HepG2 (cell line): Measurements from ENCODE around the gene OSER1. TPM values are rescaled to one million over a fixed set of nuclear protein-coding genes. Genes with fewer than 3 reads are reported as not detected.

Source experiments
- HMGXB3 ChIP-seq: sonication (generic); formaldehyde crosslinking; IDR thresholded peaks from 2 replicates; pipeline ENCODE4 v1.4.0; 2020; ENCODE audit warnings: missing genetic modification reagents, borderline replicate concordance
- HNRNPL ChIP-seq: fragments of 200-400 bp; formaldehyde crosslinking; IDR thresholded peaks from 2 replicates; pipeline ENCODE4 v1.6.1; 2017; ENCODE audit warnings: mild to moderate bottlenecking, low read depth, low read length
- HOXA7 ChIP-seq: sonication (generic); formaldehyde crosslinking; IDR thresholded peaks from 2 replicates; pipeline ENCODE4 v1.8.1; 2022; ENCODE audit warnings: mild to moderate bottlenecking, missing genetic modification reagents, moderate library complexity
- SOX13 ChIP-seq, 3 experiments: fragments of 450-650 bp in 1 of 3; sonication (generic) in 1 of 3; formaldehyde crosslinking in 1 of 3; IDR thresholded peaks in 2 of 3; conservative IDR thresholded peaks in 1 of 3; 2 replicates each; pipeline versions ENCODE4 v1.5.0 to v1.6.1; 2016 to 2020; ENCODE audit warnings: antibody characterized with exemption in 1 of 3, mild to moderate bottlenecking in 1 of 3, missing compliant biosample characterization in 1 of 3, missing genetic modification reagents in 1 of 3, moderate library complexity in 1 of 3
- SPEN ChIP-seq: sonication (generic); formaldehyde crosslinking; IDR thresholded peaks from 2 replicates; pipeline ENCODE4 v1.5.1; 2020; ENCODE audit warnings: low read depth, mild to moderate bottlenecking, missing genetic modification reagents
- ZNF235 ChIP-seq: sonication (generic); formaldehyde crosslinking; IDR thresholded peaks from 2 replicates; pipeline ENCODE4 v1.8.1; 2023; ENCODE audit warnings: mild to moderate bottlenecking, missing genetic modification reagents, borderline replicate concordance
- ZNF362 ChIP-seq: sonication (generic); formaldehyde crosslinking; IDR thresholded peaks from 2 replicates; pipeline ENCODE4 v1.4.0; 2020; ENCODE audit warnings: missing genetic modification reagents, mild to moderate bottlenecking, borderline replicate concordance
- ZNF572 ChIP-seq: sonication (generic); formaldehyde crosslinking; IDR thresholded peaks from 2 replicates; pipeline ENCODE4 v1.5.1; 2020; ENCODE audit warnings: mild to moderate bottlenecking, missing genetic modification reagents
- polyA plus RNA-seq, 8 experiments: library from polyadenylated mRNA; depleted of rRNA in 3 of 8; stranded (reverse) in 7 of 8; unstranded in 1 of 8; fragments of >200 nt; fragmentation: Illumina TruSeq in 4 of 8; extraction: Trizol in 4 of 8; gene quantifications; 2 replicates each; pipeline versions ENCODE4 v1.2.1 to v1.2.3, GENCODE V29; 2011 to 2016; ENCODE audit warnings: low read depth in 4 of 8, missing spikeins in 1 of 8, mixed read lengths in 1 of 8; ENCODE audit not compliant: insufficient read depth in 1 of 8
- total RNA-seq, 5 experiments: library from RNA; depleted of rRNA; stranded (reverse); fragments of >200 nt; fragmentation: Illumina TruSeq; extraction: Trizol; gene quantifications; 2 replicates each; pipeline ENCODE4 v1.2.3, GENCODE V29; 2016; ENCODE audit warnings: low read depth in 1 of 5

The OSER1 gene
- total and polyA plus RNA-seq, 2 of the 13 experiments (the other 11 are each of a cell fraction or from before 2014, with no cell fraction given), result 71.2 to 71.5 TPM

- TF ChIP-seq SOX13 (IDR thresholded peaks at IDR 0.05) (no peak), SOX13 (CRISPR knock-in tag; conservative IDR thresholded peaks at IDR 0.05 in 1 of 2, IDR thresholded peaks at IDR 0.05 in 1 of 2) (no peak), ZNF362 (CRISPR knock-in tag) (no peak), HNRNPL (no peak), ZNF572 (CRISPR knock-in tag) (no peak), HOXA7 (CRISPR knock-in tag) (no peak), HMGXB3 (CRISPR knock-in tag) (no peak), SPEN (CRISPR knock-in tag) (no peak), ZNF235 (CRISPR knock-in tag) (no peak)
These were observed 8.7 kb upstream of the OSER1 start (continued) for GRCh38 chr20:44219170-44219730.
